HG03342 (cell line): ENCODE results near the gene PKNOX1.
"Not testable (repeated sequence)": the region's sequence is repeated elsewhere in the genome, so short reads cannot be mapped to it uniquely, and the experiment has no call there.

ENCODE experiments used
- ATAC-seq: cut with Tn5 transposase; IDR thresholded peaks from one replicate; pipeline ENCODE4 v1.9.1; 2021; ENCODE audit warnings: mild to moderate bottlenecking, moderate library complexity; ENCODE audit not compliant: unreplicated experiment

The PKNOX1 gene

GRCh38 chr21:42951193-42951592, 23.2 kb upstream of the PKNOX1 start:
- not testable (repeated sequence) for ATAC-seq

GRCh38 chr21:42956824-42957630, 17.3 kb upstream of the PKNOX1 start:
- ATAC-seq = no peak

DNA sequence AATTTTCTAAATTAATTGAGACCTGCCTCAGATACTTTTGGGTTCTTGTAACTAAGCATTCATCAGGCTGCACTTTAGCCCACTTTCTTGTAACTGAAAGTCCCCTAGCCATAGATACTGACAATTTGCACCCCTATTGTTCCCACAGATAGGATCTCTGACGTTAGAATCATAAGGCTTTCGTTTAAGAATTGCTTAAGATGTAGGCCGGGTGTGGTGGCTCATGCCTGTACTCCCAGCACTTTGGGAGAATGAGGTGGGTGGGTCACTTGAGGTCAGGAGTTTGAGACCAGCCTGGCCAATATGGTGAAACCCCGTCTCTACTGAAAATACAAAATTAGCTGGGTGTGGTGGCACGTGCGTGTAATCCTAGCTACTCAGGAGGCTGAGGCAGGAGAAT, 16.2 kb upstream of the PKNOX1 start:
- ATAC-seq = not testable (repeated sequence)

DNA sequence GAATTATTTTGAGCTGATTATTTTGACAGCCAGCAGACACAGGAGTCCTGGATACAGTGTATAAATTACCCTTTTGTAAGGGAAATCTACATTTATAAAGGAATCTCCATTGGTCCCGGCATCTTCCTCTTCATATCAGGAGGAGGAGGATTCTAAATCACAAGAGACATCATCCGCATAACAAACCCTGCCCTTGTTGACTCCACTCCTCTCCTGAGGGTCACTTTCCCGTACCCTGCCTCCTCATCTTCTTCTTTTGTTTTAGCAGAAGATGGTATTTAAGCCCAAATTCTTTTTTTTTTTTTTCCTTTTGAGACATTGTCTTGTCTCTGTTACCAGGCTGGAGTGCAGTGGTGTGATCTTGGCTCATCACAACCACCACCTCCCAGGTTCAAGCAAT, 14.6 kb upstream of the PKNOX1 start:
- ATAC-seq = no peak

DNA sequence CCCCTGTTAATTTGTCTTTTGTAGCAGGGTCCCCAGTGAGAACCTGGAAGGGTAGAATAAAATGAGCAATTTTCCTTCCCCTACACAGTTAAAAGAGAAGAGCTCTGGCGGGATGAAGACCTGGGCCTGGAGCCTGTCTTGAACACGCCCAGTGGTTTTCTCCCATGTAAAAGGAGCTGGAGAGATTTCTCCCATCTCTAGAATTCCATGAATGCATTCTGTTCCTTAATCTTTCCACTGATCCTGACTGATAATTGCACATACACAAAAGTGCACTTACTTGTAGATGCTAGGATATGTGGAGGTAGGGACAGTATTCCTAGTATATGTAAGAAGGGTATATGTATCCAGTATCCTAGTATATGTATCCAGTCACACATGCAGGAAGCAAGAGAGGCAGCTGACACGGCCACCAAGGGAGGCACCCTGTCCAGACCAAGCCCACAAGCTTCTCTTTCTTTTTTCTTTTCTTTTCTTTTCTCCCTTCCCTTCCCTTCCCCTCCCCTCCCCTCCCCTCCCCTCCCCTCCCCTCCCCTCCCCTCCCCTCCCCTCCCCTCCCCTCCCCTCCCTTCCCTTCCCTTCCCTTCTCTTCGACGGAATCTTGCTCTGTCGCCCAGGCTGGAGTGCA, 11.9 kb upstream of the PKNOX1 start:
- ATAC-seq = no peak

DNA sequence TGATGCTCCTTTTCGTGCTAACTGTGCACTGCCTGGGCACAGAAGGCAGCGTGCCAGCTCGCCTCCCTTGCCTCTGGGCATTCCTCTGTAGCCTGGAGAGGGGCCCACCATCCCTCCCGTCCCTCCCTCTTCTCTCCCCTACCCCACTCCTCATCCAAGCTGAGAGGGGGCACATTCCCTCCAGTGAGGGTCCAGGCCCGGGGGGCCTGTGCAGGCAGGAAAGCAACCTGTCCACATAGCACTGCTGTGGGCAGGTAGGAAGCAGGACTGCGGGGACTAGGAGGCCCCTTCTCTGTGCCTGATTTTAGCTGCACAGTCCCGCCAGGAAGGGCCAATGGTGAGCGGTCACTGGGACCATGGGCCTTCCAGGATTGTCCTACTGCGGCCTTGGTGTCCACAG, 10.3 kb upstream of the PKNOX1 start:
- ATAC-seq = no peak

DNA sequence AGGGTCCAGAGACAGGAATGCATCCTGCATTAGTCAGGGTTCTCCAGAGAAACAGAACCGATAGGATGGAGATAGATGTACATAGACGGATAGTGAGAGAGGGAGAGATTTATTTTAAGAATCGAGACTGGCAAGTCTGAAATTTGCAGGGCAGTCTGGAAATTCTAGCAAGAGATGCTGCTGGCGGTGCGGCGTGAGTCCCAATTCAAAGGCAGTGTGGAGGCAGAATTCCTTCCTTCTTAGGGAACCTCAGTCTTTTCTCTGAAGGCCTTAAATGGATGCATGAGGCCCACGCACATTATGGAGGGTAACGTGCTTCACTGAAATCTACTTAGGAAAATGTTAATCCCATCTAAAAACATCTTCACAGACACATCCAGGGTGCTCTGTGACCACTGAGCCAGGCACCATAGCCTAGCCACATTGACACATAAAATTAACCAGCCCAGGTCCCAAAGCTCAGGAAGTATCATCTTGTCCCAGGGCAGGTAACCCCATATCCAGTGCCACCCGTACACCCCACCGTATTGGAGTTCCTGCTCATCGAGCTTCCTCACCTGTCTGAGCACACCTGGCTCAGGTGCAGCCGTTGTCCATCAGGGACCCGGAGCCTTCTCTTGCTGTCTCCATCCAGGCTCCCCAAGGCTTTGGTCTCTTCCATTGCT, 9.7 kb upstream of the PKNOX1 start:
- ATAC-seq = no peak

GRCh38 chr21:42965211-42965560, 9.2 kb upstream of the PKNOX1 start:
- ATAC-seq = no peak

DNA sequence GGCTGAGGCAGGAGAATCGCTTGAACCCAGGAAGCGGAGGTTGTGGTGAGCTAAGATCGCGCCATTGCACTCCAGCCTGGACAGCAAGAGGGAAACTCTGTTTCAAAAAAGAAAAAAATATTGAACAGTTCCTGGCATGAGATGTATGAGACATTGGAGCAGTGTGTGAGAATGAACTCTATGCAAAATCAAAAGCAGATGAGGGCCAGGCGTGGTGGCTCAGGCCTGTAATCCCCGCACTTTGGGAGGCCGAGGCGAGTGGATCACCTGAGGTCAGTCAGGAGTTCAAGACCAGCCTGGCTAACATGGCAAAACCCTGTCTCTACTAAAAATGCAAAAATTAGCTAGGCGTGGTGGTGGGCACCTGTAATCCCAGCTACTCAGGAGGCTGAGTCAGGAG, 6.7 kb upstream of the PKNOX1 start:
- ATAC-seq = not testable (repeated sequence)

- no peak for ATAC-seq
Measured at GRCh38 chr21:42969193-42969600, 5.2 kb upstream of the PKNOX1 start.

DNA sequence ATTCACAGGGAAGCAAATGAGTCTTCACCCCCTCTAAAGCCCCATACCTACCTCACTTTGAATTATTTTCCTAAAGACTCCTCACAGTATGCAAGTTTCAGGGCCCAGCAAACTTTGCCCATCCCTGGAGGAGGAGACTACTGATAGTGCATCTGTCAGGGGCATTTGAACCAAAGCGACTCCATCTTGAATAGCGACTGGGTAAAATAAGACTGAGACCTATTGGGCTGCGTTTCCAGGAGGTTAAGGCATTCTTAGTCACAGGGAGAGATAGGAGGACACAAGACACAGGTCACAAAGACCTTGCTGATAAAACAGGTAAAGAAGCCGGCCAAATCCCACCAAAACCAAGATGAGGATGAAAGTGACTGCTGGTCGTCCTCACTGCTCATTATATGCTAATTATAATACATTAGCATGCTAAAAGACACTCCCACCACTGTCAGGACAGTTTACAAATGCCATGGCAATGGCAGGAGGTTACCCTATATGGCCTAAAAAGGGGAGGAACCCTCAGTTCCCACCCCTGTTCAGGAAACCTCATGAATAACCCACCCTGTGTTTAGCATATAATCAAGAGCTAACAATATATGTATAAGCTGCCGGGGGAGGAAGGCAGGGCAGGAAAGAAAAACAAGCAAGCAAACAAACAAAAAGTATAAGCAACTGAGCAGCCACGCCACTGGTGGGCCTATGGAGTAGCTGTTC, 3.3 kb upstream of the PKNOX1 start:
- no peak for ATAC-seq

DNA sequence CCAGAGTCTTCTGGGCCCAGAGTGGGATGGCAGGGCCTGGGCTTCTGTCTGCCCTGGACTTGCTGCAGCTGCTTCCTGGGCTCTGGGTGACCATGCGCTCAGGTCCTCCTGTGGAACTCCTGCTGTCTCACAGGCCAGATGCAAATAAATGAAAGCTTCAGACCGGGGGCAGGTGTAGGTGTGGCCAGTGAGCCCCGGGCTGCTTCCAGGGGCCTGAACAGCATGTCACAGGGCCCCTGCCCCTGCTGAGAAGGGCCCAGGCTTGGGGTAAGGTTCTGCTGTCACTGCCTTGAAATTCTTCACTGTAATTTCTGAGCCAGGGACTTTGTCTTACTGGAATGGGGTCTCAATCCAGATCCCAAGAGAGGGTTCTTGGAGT, 2.5 kb upstream of the PKNOX1 start:
- no peak for ATAC-seq

DNA sequence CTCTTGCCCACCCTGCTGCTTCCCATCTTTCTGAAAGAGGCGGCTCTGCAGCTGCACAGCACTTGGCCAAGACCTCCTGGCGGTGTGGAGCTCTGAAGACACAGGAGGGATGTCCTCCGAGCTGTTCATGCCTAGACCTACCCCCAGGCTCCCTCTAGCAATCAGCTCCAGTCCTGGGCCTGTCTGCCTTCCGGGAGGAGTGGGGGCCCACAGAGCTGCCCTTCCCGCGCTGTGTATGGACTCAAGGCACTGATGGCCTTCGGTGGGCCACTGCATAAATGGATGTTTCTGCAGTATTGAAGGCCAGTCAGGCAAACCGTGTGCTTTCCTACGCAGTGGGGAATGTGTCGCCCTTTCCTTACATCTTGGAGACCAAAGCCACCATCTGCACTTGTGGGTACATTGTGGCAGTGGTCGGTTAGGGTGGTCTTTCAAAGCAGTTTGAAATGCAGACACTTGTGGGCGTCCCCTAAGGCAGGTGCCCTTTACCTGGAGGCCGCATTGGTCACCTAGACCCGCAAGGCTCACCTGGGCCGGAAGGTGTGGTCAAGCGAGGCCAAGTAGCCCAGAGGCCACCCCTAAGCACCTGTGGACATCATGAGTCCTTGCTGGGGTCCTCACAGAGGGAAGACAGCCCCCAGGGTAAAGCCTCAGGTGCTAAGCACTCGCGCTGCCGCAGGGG, 912 bp upstream of the PKNOX1 start:
- no peak for ATAC-seq

- ATAC-seq = peak; percentile 17
Measured at GRCh38 chr21:42974832-42975820, 764 bp downstream of the PKNOX1 start.

DNA sequence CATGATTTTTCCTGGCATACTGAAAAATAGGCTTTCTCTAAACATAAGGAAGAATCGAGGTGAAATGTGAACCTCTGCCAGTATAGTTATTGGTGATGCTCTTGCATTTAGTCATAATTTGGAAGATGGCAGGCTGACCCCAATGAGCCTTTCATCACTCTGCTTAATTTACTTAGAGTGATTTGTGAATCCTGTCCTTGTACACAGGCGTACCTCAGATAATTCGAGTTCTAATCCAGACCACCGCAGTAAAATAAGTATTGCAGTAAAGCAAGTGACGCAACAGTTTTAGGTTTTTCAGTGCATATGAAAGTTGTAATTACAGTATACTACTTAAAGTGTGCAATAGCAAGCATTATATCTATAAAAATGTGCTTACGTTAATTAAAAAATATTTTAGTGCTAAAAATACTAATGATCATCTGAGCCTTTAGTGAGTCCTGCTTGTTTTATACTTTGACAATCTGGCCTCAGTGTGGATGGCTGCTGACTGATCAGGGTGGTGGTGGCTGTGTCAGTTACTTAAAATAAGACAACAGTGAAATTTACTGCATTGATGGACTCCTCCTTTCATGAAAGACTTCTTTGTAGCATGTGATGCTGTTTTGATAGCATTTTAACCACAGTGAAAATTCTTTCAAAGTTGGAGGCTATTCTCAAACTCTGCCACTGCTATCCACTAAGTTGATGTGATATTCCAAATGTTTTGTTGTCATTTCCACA, 1.7 kb downstream of the PKNOX1 start:
- ATAC-seq = no peak

- ATAC-seq = no peak
Measured at GRCh38 chr21:42980312-42981213, 6.2 kb downstream of the PKNOX1 start.

DNA sequence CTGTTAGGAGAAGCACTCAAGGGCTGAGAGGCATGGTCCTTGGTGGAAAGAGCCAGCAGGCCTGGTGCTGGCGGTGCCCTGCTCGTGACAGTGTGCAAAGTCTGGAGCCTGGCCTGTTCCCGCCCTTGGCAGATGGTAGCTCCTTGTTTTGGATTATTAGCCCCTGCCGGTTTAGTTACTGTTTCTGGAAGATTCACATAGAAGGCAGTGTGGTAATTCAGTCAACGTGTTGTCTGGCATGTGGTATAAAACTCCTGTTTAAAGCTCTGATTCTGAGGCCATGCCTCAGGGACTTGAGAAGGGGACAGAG, 6.8 kb downstream of the PKNOX1 start:
- ATAC-seq = no peak

GRCh38 chr21:42981862-42982261, 7.5 kb downstream of the PKNOX1 start:
- no peak for ATAC-seq
